HEK293 (cell line): ENCODE results near the gene TOP3B.

Experiments used
- BCL11A ChIP-seq: fragments of 450-650 bp; formaldehyde crosslinking; IDR thresholded peaks from 2 replicates; pipeline ENCODE4 v1.5.1; 2016; ENCODE audit warnings: low read depth, missing biosample characterization, missing genetic modification characterization
- BCL11B ChIP-seq: fragments of 450-650 bp; formaldehyde crosslinking; IDR thresholded peaks from 2 replicates; pipeline ENCODE4 v1.5.1; 2016; ENCODE audit warnings: low read depth, missing biosample characterization, missing genetic modification characterization
- GLIS2 ChIP-seq: fragments of 450-650 bp; formaldehyde crosslinking; IDR thresholded peaks from 2 replicates; pipeline ENCODE4 v1.5.1; 2016; ENCODE audit warnings: missing biosample characterization, missing genetic modification characterization
- KLF10 ChIP-seq: fragments of 450-650 bp; IDR thresholded peaks from 2 replicates; pipeline ENCODE4 v1.5.1; 2018; ENCODE audit warnings: missing biosample characterization, mild to moderate bottlenecking, missing genetic modification characterization
- KLF9 ChIP-seq: fragments of 450-650 bp; formaldehyde crosslinking; IDR thresholded peaks from 2 replicates; pipeline ENCODE4 v1.5.1; 2016; ENCODE audit warnings: missing biosample characterization, missing genetic modification characterization, low read depth
- YY1 ChIP-seq: fragments of 450-650 bp; formaldehyde crosslinking; IDR thresholded peaks from 2 replicates; pipeline ENCODE4 v1.5.1; 2018; ENCODE audit warnings: missing biosample characterization, missing genetic modification characterization
- ZBTB1 ChIP-seq: fragments of 450-650 bp; formaldehyde crosslinking; IDR thresholded peaks from 2 replicates; pipeline ENCODE4 v1.5.1; 2016; ENCODE audit warnings: missing biosample characterization, missing genetic modification characterization
- ZBTB8A ChIP-seq: fragments of 450-650 bp; formaldehyde crosslinking; IDR thresholded peaks from 2 replicates; pipeline ENCODE4 v1.5.1; 2016; ENCODE audit warnings: missing biosample characterization, missing genetic modification characterization
- ZNF114 ChIP-seq: fragments of 450-650 bp; formaldehyde crosslinking; IDR thresholded peaks from 2 replicates; pipeline ENCODE4 v1.5.0; 2017; ENCODE audit warnings: missing biosample characterization, missing genetic modification characterization
- ZNF16 ChIP-seq: fragments of 450-650 bp; formaldehyde crosslinking; IDR thresholded peaks from 2 replicates; pipeline ENCODE4 v1.5.1; 2016; ENCODE audit warnings: low read depth, missing biosample characterization, missing genetic modification characterization
- ZNF19 ChIP-seq: fragments of 450-650 bp; formaldehyde crosslinking; IDR thresholded peaks from 2 replicates; pipeline ENCODE4; 2016; ENCODE audit warnings: missing biosample characterization, missing genetic modification characterization, low read depth
- ZNF214 ChIP-seq: fragments of 450-650 bp; formaldehyde crosslinking; IDR thresholded peaks from 2 replicates; pipeline ENCODE4 v1.5.1; 2017; ENCODE audit warnings: missing biosample characterization, mild to moderate bottlenecking, missing genetic modification characterization, borderline replicate concordance
- ZNF239 ChIP-seq: fragments of 450-650 bp; formaldehyde crosslinking; IDR thresholded peaks from 2 replicates; pipeline ENCODE4 v1.5.1; 2016; ENCODE audit warnings: missing biosample characterization, missing genetic modification characterization
- ZNF266 ChIP-seq: fragments of 450-650 bp; formaldehyde crosslinking; IDR thresholded peaks from 2 replicates; pipeline ENCODE4 v1.5.1; 2016; ENCODE audit warnings: missing biosample characterization, missing genetic modification characterization, low read depth
- ZNF302 ChIP-seq: fragments of 450-650 bp; formaldehyde crosslinking; IDR thresholded peaks from 2 replicates; pipeline ENCODE4 v1.5.1; 2016; ENCODE audit warnings: missing biosample characterization, missing genetic modification characterization, low read depth
- ZNF311 ChIP-seq: fragments of 450-650 bp; formaldehyde crosslinking; IDR thresholded peaks from 2 replicates; pipeline ENCODE4 v1.5.1; 2017; ENCODE audit warnings: missing biosample characterization, missing genetic modification characterization, borderline replicate concordance
- ZNF335 ChIP-seq: fragments of 450-650 bp; formaldehyde crosslinking; conservative IDR thresholded peaks from 2 replicates; pipeline ENCODE4 v1.5.1; 2016; ENCODE audit warnings: missing biosample characterization, missing genetic modification characterization
- ZNF354C ChIP-seq: fragments of 450-650 bp; formaldehyde crosslinking; IDR thresholded peaks from 2 replicates; pipeline ENCODE4 v1.5.1; 2016; ENCODE audit warnings: missing biosample characterization, missing genetic modification characterization, low read depth, borderline replicate concordance
- ZNF37A ChIP-seq: fragments of 450-650 bp; IDR thresholded peaks from 2 replicates; pipeline ENCODE4 v1.5.1; 2018; ENCODE audit warnings: missing biosample characterization, missing genetic modification characterization
- ZNF423 ChIP-seq: fragments of 450-650 bp; formaldehyde crosslinking; IDR thresholded peaks from 2 replicates; pipeline ENCODE4 v1.5.1; 2016; ENCODE audit warnings: missing biosample characterization, missing genetic modification characterization
- ZNF48 ChIP-seq: fragments of 450-650 bp; formaldehyde crosslinking; IDR thresholded peaks from 2 replicates; pipeline ENCODE4 v1.5.1; 2016; ENCODE audit warnings: missing biosample characterization, missing genetic modification characterization
- ZNF514 ChIP-seq: fragments of 450-650 bp; formaldehyde crosslinking; IDR thresholded peaks from 2 replicates; pipeline ENCODE4 v1.5.1; 2016; ENCODE audit warnings: missing biosample characterization, missing genetic modification characterization
- ZNF521 ChIP-seq: fragments of 450-650 bp; formaldehyde crosslinking; IDR thresholded peaks from 2 replicates; pipeline ENCODE4 v1.5.1; 2017; ENCODE audit warnings: missing biosample characterization, mild to moderate bottlenecking, missing genetic modification characterization
- ZNF544 ChIP-seq: fragments of 450-650 bp; formaldehyde crosslinking; IDR thresholded peaks from 2 replicates; pipeline ENCODE4 v1.5.0; 2017; ENCODE audit warnings: missing biosample characterization, missing genetic modification characterization
- ZNF629 ChIP-seq: fragments of 450-650 bp; formaldehyde crosslinking; IDR thresholded peaks from 2 replicates; pipeline ENCODE4 v1.5.1; 2017; ENCODE audit warnings: missing biosample characterization, missing genetic modification characterization
- ZNF658 ChIP-seq: fragments of 450-650 bp; formaldehyde crosslinking; IDR thresholded peaks from 2 replicates; pipeline ENCODE4; 2016; ENCODE audit warnings: missing biosample characterization, missing genetic modification characterization
- ZNF707 ChIP-seq: fragments of 450-650 bp; formaldehyde crosslinking; IDR thresholded peaks from 2 replicates; pipeline ENCODE4 v1.5.1; 2016; ENCODE audit warnings: missing biosample characterization, missing genetic modification characterization
- ZNF843 ChIP-seq: fragments of 450-650 bp; formaldehyde crosslinking; IDR thresholded peaks from 2 replicates; pipeline ENCODE4 v1.5.1; 2016; ENCODE audit warnings: missing biosample characterization, missing genetic modification characterization
- ZSCAN23 ChIP-seq: fragments of 450-650 bp; formaldehyde crosslinking; IDR thresholded peaks from 2 replicates; pipeline ENCODE4 v1.5.1; 2016; ENCODE audit warnings: missing biosample characterization, missing genetic modification characterization
- ZSCAN30 ChIP-seq: fragments of 450-650 bp; IDR thresholded peaks from 2 replicates; pipeline ENCODE4 v1.5.1; 2018; ENCODE audit warnings: missing biosample characterization, mild to moderate bottlenecking, missing genetic modification characterization, moderate library complexity
- TF ChIP-seq, protein P1 (sequence below): sonication (generic); formaldehyde crosslinking; IDR thresholded peaks from 2 replicates; pipeline ENCODE4 v1.8.1; 2022; ENCODE audit warnings: mild to moderate bottlenecking, moderate library complexity, missing genetic modification reagents
- TF ChIP-seq, protein P2 (sequence below): fragments of 450-650 bp; formaldehyde crosslinking; conservative IDR thresholded peaks from 2 replicates; pipeline ENCODE4 v1.5.1; 2016; ENCODE audit warnings: low read depth, missing biosample characterization, missing genetic modification characterization
- TF ChIP-seq, protein P3 (sequence below): fragments of 450-650 bp; formaldehyde crosslinking; IDR thresholded peaks from 2 replicates; pipeline ENCODE4 v1.5.1; 2016; ENCODE audit warnings: missing biosample characterization, missing genetic modification characterization
- TF ChIP-seq, protein P4 (sequence below): fragments of 450-650 bp; formaldehyde crosslinking; IDR thresholded peaks from 2 replicates; pipeline ENCODE4 v1.5.1; 2016; ENCODE audit warnings: missing biosample characterization, missing genetic modification characterization

Gene TOP3B

DNA sequence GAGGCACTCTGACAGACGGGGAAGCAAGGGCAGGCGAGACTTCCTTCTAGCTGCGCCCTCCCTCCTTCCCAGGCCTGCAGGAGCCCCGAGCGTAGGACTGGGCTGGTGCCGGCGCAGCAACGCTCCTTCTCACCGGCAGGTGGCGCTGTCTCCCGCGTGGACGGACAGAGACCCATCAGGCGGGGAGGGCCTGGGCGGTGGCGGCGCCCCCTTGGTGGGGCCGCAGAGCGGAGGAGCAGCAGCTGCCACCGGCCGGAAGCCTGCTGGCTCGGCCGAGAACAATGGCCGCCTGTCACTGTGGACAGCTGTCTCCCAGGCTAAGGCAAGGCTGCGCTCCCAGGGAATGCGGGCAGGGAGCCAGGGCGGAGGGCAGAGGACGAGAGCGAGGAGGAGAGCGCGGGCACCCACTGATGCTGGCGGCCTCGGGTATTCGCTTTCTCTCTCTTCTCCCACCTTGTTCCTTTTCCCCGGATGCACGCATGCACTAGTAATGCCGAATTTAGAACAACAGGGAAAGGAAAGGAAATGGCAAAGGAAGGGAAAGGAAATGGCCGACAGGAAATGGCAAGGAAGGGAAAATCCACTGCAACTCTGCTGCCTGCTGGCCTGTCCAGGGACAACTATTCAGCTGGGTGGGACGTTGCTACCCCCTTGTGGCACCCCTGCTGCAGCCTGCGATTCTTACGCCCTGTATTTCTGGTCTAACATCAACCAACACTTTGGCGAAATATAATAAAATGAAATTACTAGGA lies 44.3 kb downstream of the TOP3B start (continued):
- TF ChIP-seq, protein P1, sequence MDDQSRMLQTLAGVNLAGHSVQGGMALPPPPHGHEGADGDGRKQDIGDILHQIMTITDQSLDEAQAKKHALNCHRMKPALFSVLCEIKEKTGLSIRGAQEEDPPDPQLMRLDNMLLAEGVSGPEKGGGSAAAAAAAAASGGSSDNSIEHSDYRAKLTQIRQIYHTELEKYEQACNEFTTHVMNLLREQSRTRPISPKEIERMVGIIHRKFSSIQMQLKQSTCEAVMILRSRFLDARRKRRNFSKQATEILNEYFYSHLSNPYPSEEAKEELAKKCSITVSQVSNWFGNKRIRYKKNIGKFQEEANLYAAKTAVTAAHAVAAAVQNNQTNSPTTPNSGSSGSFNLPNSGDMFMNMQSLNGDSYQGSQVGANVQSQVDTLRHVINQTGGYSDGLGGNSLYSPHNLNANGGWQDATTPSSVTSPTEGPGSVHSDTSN (CRISPR knock-in tag): peak; percentile 70; the same call in 1 of the 2 replicates
- TF ChIP-seq, protein P2, sequence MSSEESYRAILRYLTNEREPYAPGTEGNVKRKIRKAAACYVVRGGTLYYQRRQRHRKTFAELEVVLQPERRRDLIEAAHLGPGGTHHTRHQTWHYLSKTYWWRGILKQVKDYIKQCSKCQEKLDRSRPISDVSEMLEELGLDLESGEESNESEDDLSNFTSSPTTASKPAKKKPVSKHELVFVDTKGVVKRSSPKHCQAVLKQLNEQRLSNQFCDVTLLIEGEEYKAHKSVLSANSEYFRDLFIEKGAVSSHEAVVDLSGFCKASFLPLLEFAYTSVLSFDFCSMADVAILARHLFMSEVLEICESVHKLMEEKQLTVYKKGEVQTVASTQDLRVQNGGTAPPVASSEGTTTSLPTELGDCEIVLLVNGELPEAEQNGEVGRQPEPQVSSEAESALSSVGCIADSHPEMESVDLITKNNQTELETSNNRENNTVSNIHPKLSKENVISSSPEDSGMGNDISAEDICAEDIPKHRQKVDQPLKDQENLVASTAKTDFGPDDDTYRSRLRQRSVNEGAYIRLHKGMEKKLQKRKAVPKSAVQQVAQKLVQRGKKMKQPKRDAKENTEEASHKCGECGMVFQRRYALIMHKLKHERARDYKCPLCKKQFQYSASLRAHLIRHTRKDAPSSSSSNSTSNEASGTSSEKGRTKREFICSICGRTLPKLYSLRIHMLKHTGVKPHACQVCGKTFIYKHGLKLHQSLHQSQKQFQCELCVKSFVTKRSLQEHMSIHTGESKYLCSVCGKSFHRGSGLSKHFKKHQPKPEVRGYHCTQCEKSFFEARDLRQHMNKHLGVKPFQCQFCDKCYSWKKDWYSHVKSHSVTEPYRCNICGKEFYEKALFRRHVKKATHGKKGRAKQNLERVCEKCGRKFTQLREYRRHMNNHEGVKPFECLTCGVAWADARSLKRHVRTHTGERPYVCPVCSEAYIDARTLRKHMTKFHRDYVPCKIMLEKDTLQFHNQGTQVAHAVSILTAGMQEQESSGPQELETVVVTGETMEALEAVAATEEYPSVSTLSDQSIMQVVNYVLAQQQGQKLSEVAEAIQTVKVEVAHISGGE: peak; percentile 88
- no peak for TF ChIP-seq ZBTB1
- no peak for TF ChIP-seq ZNF48 (tag by site-specific recombination)
- peak; percentile 77; the same call in 1 of the 2 replicates for TF ChIP-seq BCL11A (tag by site-specific recombination)
- TF ChIP-seq KLF9 (tag by site-specific recombination): peak; percentile 62
- TF ChIP-seq ZNF354C (tag by site-specific recombination): no peak
- TF ChIP-seq ZNF16 (tag by site-specific recombination): no peak
- TF ChIP-seq, protein P3, sequence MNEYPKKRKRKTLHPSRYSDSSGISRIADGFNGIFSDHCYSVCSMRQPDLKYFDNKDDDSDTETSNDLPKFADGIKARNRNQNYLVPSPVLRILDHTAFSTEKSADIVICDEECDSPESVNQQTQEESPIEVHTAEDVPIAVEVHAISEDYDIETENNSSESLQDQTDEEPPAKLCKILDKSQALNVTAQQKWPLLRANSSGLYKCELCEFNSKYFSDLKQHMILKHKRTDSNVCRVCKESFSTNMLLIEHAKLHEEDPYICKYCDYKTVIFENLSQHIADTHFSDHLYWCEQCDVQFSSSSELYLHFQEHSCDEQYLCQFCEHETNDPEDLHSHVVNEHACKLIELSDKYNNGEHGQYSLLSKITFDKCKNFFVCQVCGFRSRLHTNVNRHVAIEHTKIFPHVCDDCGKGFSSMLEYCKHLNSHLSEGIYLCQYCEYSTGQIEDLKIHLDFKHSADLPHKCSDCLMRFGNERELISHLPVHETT (tag by site-specific recombination): no peak
- peak; percentile 82; the same call in 1 of the 2 replicates for TF ChIP-seq BCL11B
- TF ChIP-seq ZNF544 (tag by site-specific recombination): no peak
- no peak for TF ChIP-seq ZNF423 (tag by site-specific recombination)
- no peak for TF ChIP-seq ZNF521
- TF ChIP-seq ZNF514 (tag by site-specific recombination): no peak
- no peak for TF ChIP-seq ZNF114 (tag by site-specific recombination)
- TF ChIP-seq ZNF239 (tag by site-specific recombination): no peak; the same call in 1 of the 2 replicates
- TF ChIP-seq ZNF658 (tag by site-specific recombination): no peak
- peak; percentile 44; the same call in 1 of the 2 replicates for TF ChIP-seq ZBTB8A (tag by site-specific recombination)
- no peak for TF ChIP-seq ZNF311 (tag by site-specific recombination)
- peak; percentile 96 for TF ChIP-seq GLIS2 (tag by site-specific recombination)
- TF ChIP-seq, protein P4, sequence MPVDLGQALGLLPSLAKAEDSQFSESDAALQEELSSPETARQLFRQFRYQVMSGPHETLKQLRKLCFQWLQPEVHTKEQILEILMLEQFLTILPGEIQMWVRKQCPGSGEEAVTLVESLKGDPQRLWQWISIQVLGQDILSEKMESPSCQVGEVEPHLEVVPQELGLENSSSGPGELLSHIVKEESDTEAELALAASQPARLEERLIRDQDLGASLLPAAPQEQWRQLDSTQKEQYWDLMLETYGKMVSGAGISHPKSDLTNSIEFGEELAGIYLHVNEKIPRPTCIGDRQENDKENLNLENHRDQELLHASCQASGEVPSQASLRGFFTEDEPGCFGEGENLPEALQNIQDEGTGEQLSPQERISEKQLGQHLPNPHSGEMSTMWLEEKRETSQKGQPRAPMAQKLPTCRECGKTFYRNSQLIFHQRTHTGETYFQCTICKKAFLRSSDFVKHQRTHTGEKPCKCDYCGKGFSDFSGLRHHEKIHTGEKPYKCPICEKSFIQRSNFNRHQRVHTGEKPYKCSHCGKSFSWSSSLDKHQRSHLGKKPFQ: no peak
- peak; percentile 91 for TF ChIP-seq YY1 (tag by site-specific recombination)
- no peak for TF ChIP-seq ZNF302 (tag by site-specific recombination)
- TF ChIP-seq ZNF37A (tag by site-specific recombination): no peak
- no peak for TF ChIP-seq KLF10 (tag by site-specific recombination)
- TF ChIP-seq ZNF214 (tag by site-specific recombination): no peak
- peak; percentile 98 for TF ChIP-seq ZSCAN30 (tag by site-specific recombination)
- TF ChIP-seq ZNF266 (tag by site-specific recombination): no peak
- no peak for TF ChIP-seq ZNF707 (tag by site-specific recombination)
- TF ChIP-seq ZSCAN23 (tag by site-specific recombination): no peak
- no peak for TF ChIP-seq ZNF843 (tag by site-specific recombination)
- no peak for TF ChIP-seq ZNF19 (tag by site-specific recombination)
- TF ChIP-seq ZNF335 (tag by site-specific recombination): peak; percentile 93
- TF ChIP-seq ZNF629 (tag by site-specific recombination): peak; percentile 73
